Fibroblast of skin of abdomen (primary cell): ENCODE measurements around the gene NSMCE1.
"Not testable (repeated sequence)": the region's sequence is repeated elsewhere in the genome, so short reads cannot be mapped to it uniquely, and the experiment has no call there.

Experiments used
- DNase-seq: peaks from one replicate; pipeline ENCODE4 v3.0.0-alpha.2; 2013

The NSMCE1 gene

GRCh38 chr16:27269300-27270150, 953 bp upstream of the NSMCE1 start:
- no peak for DNase-seq

GRCh38 chr16:27267037-27267677, 1.4 kb downstream of the NSMCE1 start:
- no peak for DNase-seq

- DNase-seq, result no peak
These were observed 2.6 kb downstream of the NSMCE1 start for GRCh38 chr16:27265982-27266381.

DNA sequence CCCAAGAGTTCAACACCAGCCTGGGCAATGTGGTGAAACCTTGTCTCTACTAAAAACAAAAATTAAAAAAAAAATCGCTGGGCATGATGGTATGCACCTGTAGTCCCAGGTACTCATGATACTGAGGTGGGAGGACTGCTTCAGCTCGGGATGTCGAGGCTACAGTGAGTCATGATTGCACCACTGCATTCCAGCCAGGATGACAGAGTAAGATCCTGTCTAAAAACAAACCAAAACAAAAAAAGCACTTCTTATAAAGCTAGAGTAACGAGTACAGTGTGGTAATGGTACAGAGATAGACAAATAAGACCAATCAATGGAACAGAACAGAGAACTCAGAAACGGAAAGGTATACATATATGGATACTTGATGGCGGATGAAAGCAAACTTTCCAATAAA, 4.4 kb downstream of the NSMCE1 start:
- peak; percentile 60 for DNase-seq

GRCh38 chr16:27262904-27263423, 5.6 kb downstream of the NSMCE1 start:
- not testable (repeated sequence) for DNase-seq

GRCh38 chr16:27259710-27260109, 8.9 kb downstream of the NSMCE1 start:
- DNase-seq, result no peak

DNA sequence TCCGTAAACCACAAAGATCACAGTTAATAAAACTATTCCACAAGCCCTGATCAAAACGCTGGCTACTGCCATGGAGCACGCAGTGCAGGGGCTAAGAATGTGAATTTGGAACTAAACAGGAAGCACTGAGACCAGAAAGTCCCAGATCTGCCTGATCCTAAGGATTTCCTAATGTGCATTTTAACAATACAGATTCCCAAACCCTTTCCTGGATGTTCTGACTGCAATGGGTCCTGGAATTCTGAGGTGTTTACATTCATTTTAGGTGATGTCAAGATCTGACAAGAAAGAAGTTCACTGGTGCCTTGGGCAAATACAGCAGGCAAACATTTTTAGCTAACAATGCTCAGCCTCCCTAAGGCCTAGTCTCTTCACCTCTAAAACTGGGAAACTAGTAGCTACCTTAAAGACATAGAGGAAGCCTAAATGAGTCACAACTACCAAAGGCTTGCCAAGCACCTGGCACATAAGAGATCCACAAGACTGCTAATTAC, 10.3 kb downstream of the NSMCE1 start:
- no peak for DNase-seq

DNA sequence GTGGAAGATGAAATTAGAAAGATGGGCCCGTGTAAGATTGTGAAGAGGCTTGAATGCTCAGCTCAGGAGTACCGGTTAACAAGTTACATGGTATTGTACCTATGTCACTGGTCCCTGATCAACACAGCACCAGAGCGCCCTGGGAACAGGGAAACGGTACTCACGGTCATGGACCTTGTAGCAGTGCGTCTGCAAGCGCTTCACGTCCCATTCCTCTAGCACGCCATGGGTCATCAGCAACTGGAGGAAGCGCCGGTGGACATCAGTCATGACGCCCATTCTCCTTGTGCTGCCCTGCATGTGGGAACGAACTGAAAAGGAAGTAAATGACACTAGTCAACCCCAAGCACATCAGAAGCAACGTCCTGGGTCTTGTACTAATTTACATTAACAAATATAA, 11.3 kb downstream of the NSMCE1 start:
- DNase-seq, result no peak

DNA sequence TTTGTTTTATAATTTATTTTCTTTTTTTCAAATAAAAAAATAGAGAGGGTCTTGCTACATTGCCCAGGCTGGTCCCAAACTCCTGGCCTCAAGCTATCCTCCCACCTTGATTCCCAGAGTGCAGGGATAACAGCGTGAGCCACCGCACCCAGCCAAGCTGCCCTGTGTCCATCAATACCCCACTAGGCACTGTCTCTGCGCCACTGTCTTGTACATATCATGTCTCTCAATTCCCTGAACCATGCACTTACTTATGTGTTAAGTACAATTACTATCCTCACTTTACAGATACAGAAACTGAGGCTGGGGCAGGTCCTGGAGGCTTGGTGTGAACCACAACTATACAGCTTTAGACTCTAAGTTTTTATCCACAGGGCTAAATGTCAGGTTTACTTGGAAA, 11.7 kb downstream of the NSMCE1 start:
- no peak for DNase-seq

GRCh38 chr16:27254262-27254811, 14.2 kb downstream of the NSMCE1 start:
- no peak for DNase-seq

DNA sequence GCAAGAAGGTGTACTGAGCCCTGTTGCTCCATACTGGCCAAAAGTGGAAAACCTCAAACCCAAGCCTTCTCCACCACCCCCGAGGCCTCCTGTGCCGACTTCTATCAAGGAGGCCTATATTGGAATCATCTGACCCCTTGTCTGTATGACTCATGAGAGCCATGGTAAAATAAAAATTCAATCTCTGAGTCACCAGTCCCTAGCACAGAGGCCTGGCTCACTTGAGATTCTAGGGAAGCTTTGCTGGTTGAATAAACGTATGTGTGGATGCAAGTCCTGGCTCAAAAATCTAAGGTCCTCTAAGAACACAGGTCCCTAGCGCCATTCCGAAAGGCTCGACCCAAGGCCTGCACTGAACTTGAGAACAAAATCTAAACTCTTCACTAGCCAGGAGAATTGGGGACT, 15.0 kb downstream of the NSMCE1 start:
- DNase-seq, result peak; percentile 81

DNA sequence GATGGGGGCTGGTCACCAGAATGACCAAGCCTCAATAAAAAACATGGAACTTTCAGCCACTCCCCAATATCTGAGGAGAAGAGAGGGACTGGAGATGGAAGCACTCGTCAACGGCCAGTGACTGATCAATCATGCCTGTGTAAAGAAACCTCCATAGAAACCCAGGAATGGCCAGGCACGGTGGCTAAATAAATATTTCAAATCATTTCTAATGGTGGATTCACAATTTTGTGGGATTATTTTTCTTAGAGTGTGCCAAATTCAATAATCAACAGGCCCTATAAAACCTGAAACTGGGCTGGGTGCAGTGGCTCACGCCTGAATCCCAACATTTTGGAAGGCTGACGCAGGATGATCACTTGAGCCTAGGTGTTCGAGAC, 16.4 kb downstream of the NSMCE1 start:
- no peak for DNase-seq

DNA sequence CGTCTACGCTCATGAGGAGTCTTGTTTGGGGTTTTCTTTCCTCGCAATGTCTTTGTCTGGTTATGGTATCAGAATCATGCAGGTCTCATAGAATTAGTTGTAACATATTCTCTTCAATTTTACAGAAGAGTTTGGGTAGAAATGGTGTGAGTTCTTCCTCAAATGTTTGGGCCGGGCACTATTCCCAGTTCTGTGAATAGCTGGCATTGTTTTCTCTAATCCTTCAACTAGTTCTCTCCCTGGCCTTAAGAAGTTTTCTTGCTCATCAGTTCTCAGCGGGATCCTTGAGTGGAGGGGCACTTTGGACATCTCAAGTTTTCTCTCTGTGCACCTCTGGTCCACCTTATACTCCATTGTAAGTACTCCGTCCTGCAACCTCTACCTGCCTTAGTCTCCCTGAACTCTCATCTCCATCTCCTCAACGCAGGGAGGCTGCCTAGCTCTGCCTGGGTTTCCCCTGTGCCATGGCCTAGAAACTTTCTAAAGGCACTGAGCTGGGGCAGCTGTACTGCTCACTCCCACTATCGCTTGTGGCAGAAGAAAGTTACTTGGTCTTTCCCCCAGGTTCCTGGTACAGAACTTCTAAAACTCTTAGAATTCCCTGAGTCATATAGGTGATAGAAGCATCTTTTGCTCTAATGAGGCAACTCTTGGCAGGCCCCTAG, 16.9 kb downstream of the NSMCE1 start:
- DNase-seq, result no peak

GRCh38 chr16:27248886-27249285, 19.7 kb downstream of the NSMCE1 start:
- not testable (repeated sequence) for DNase-seq

- no peak for DNase-seq
These were observed 20.5 kb downstream of the NSMCE1 start for GRCh38 chr16:27248036-27248435.

- not testable (repeated sequence) for DNase-seq
These were observed 21.5 kb downstream of the NSMCE1 start for GRCh38 chr16:27247076-27247475.

- DNase-seq, result no peak
These were observed 22.1 kb downstream of the NSMCE1 start for GRCh38 chr16:27246439-27246838.

DNA sequence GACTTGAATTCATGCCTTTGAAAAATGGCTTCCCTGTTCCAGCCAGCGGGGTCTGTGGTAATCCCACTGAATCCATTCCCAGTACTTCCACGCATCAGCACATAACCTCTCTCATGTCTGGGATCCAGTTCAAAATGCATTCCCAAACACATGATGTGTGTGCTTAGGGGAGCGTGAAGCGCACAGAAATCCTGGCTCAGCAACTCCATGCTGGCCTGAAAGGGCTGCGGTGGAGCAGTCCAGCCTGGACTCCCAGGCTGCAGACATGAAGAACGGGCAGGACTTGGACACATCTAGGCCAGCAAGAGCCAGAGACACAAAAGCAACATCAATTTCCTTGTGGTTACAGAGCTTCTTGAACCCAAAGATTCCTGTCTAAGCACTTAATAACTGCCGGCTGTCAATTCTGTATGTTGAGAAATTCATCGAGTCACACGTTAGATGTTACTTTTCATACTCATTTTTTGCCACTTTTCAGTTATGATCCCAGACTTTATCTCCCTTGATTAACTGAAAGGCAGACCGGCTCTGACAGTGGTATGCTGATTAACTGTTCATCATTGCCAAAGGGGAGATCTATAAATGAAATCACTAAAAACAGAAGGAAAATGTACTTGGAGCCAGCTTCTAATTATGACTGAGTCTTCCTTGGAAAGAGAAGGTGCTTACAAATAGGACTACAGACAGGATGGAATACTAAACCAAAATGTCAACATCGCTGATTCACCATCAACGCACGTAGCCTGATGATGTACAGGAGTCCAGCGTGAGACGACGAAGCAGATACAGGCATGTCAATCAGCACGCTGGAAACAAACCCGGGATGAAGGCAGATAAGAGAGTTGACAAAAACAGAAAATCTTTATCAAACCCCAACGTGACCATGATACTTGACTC, 23.0 kb downstream of the NSMCE1 start:
- DNase-seq, result peak; percentile 87

- no peak for DNase-seq
These were observed 24.2 kb downstream of the NSMCE1 start for GRCh38 chr16:27244363-27244755.

DNA sequence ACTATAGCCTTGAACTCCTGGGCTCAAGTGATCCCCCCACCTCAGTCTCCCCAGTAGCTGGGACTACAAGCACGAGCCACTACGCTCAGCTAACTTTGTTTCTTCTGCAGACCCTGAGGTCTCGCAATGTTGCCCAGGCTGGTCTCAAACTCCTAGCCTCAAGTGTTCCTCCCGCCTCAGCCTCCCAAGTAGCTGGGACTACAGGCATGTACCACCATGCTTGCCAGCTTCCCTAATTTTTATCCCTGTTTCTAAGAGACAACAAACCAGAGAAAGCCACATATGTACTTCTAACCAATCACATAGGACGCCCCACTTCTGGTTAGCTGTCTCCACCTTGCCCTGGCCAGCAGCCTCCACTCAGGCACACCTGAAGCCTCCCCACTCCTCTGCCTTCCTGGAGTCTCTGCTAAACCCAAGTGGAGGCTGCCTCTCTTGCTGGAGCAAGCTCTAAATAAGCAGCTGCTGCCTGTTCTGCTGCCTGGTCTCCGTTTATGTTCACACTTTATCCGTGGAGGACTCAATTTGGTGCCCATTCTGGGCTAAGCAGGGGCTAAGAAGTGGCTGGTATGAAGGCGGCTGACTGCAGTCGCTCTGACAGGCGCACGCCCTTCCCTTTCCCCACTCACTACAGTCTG, 24.7 kb downstream of the NSMCE1 start:
- DNase-seq, result no peak

- DNase-seq, result peak; percentile 60
These were observed 25.5 kb downstream of the NSMCE1 start for GRCh38 chr16:27242868-27243590.
